Measurements from ENCODE around the gene ACP3. TPM values are rescaled to one million over a fixed set of nuclear protein-coding genes. Genes with fewer than 3 reads are reported as not detected.

The ACP3 gene
- total and polyA plus RNA-seq, 2 of the 13 experiments (the other 11 are each of a cell fraction or from before 2014, with no cell fraction given), result not detected

GRCh38 chr3:132321304-132321703 lies 4.1 kb downstream of the ACP3 start:
- Histone ChIP-seq H3K4me3 (replicated peaks in 1 of 3; ENCODE audit: insufficient read depth in 1 of 3, low read depth in 2 of 3, low read length in 3 of 3) (no peak overlapping the region), H3K9me3 (ENCODE audit: low read length) (no peaks in the 10 kb centered on the region), H3K79me2 (ENCODE audit: insufficient read depth, low read length) (no peaks in the 10 kb centered on the region), H3K36me3 (replicated peaks in 1 of 2; ENCODE audit: control insufficient read depth in 1 of 2, insufficient read depth in 2 of 2, low read length in 2 of 2) (no peaks in the 10 kb centered on the region), H2AFZ (ENCODE audit: low read length) (no peak overlapping the region), H3K9ac (ENCODE audit: insufficient read depth, low read depth, low read length) (no peak overlapping the region), H3K4me1 (ENCODE audit: insufficient read depth, low read length) (no peaks in the 10 kb centered on the region), H4K20me1 (ENCODE audit: insufficient read depth, low read length) (no peaks in the 10 kb centered on the region), H3K4me2 (ENCODE audit: low read depth, low read length) (no peak overlapping the region), H3K27me3 (ENCODE audit: control insufficient read depth in 1 of 2, insufficient read depth in 2 of 2, low read length in 2 of 2) (no peaks in the 10 kb centered on the region), H3K27ac (ENCODE audit: extremely low read length, insufficient read depth, low read length) (no peak overlapping the region)
- intact Hi-C loops (cut with micrococcal nuclease; ENCODE audit: unreplicated experiment) (no loop called here), in situ Hi-C loops (cut with HindIII; ENCODE audit: extremely low pct_ligation_motif_present, low pct_unique_long_range_greater_than_20kb) (no loop called here)
- CTCF ChIA-PET (ENCODE audit: low intra/inter-chr PET ratio, low total read pairs), result no interaction called here
- no peak for DNase-seq (ENCODE audit: low spot score)
- POLR2A ChIA-PET, result no interaction called here
- WGBS (ENCODE audit: low lambda C conversion rate), result 16% methylated on average over 3 of the region's 3 CpGs
- FAIRE-seq, result no peak
- ATAC-seq, result no peak
- BruUV-seq (replicated peaks), result no TSS peak
- TF ChIP-seq NFYB (CRISPR knock-in tag; IDR thresholded peaks at IDR 0.05) (no peak), HNF4A (CRISPR knock-in tag; IDR thresholded peaks at IDR 0.05) (no peak), MLLT10 (CRISPR knock-in tag; IDR thresholded peaks at IDR 0.05) (no peak), ZNF367 (CRISPR knock-in tag; IDR thresholded peaks at IDR 0.05; ENCODE audit: borderline replicate concordance) (no peak), STAT6 (CRISPR knock-in tag; IDR thresholded peaks at IDR 0.05; ENCODE audit: borderline replicate concordance) (no peak), ZSCAN30 (CRISPR knock-in tag; IDR thresholded peaks at IDR 0.05) (no peak), LRRFIP1 (CRISPR knock-in tag; conservative IDR thresholded peaks at IDR 0.05) (no peak), ZNF326 (CRISPR knock-in tag; IDR thresholded peaks at IDR 0.05; ENCODE audit: borderline replicate concordance) (no peak), DZIP1 (CRISPR knock-in tag; IDR thresholded peaks at IDR 0.05) (no peak), GZF1 (CRISPR knock-in tag; IDR thresholded peaks at IDR 0.05) (no peak), PAX8 (CRISPR knock-in tag; IDR thresholded peaks at IDR 0.05; ENCODE audit: borderline replicate concordance) (no peak), ATF7 (IDR thresholded peaks at IDR 0.05) (no peak), ATF7 (CRISPR knock-in tag; IDR thresholded peaks at IDR 0.05) (no peak)

Data from HepG2 (cell line).